C4-2B (cell line): ENCODE results near the gene MRPL10.

Experiments used
- ZFX ChIP-seq: fragments of 450-650 bp; IDR thresholded peaks from 2 replicates; pipeline ENCODE4 v1.6.1; 2017
- TF ChIP-seq, protein P1 (sequence below): fragments of 450-650 bp; conservative IDR thresholded peaks from 2 replicates; pipeline ENCODE4 v1.5.1; 2017; ENCODE audit warnings: mild to moderate bottlenecking

DNA sequence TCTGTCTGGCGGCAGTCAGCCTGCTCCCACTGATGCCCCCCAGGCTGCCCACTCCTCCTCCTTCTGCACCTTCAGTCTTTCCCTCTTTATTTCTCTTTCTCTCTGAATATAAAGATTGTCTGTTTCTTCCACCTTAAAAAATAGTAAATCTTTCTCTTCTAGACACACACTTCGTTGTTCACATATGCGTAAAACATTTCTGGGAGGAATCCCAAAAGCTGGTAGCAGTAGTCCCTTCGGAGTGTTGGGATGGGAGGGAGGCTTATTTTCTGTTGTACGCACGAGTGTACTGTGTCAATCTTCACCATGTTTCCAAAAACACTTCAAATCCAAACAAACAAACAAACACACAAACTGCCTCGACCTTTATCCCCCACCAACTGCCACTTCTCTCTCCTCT is 19.6 kb downstream of the MRPL10 start:
- TF ChIP-seq, protein P1, sequence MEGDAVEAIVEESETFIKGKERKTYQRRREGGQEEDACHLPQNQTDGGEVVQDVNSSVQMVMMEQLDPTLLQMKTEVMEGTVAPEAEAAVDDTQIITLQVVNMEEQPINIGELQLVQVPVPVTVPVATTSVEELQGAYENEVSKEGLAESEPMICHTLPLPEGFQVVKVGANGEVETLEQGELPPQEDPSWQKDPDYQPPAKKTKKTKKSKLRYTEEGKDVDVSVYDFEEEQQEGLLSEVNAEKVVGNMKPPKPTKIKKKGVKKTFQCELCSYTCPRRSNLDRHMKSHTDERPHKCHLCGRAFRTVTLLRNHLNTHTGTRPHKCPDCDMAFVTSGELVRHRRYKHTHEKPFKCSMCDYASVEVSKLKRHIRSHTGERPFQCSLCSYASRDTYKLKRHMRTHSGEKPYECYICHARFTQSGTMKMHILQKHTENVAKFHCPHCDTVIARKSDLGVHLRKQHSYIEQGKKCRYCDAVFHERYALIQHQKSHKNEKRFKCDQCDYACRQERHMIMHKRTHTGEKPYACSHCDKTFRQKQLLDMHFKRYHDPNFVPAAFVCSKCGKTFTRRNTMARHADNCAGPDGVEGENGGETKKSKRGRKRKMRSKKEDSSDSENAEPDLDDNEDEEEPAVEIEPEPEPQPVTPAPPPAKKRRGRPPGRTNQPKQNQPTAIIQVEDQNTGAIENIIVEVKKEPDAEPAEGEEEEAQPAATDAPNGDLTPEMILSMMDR = no peak
- no peak for TF ChIP-seq ZFX
